GM19193 (cell line): ENCODE results near the gene MRE11.

Experiments
- POLR2A ChIP-seq: IDR thresholded peaks from 4 replicates; pipeline ENCODE4 v1.6.1; 2011; ENCODE audit not compliant: insufficient read depth, insufficient read length; ENCODE audit errors: extremely low read depth

The MRE11 gene

DNA sequence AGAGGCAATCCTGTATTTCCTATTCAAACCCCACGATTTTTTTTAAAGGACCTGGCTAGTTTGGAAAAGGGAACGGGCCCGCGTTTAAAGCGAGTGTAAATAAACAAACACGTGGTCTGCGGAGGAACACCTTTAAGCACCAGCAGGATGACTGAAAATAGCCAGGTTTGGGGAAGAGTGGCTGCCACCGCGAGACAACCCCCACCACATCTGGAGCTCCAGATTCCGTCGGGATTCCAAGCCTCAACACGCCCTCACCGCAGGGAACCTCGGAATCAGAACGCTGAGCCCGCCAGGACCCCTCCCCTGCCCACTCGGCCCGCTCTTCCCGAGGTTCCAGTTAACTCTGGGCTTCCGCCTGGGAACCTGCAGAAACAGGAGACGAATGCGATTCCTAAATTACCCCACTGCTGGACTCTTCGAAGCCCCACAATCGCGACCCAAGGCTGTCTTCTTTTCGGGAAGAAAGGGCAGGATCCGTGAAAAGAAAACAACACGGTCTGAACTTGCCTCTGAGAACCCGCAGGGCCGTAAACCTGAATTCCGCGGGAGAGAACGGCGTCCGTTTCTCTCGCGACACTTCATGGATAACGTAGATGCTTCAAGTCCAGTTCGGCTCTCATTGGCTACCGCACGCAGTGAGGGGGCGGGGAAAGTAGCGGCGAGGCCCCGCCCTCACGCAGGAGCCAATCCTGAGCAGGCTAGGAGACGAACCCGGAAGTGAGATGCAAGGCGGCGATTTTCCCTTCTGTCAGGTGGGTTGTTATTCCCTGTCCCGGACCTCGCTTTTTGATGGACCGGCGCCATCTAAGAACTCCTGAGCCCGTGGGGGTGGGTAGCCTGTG is at the start of gene MRE11, which contains the start of gene ANKRD49:
MRE11 (minus strand) TSS at position 564 of the 845 bp plus-strand sequence. CDS start 1,043 bp downstream, outside the sequence.
ANKRD49 (plus strand) TSS at position 704 of the 845 bp plus-strand sequence. CDS start 2,710 bp downstream, outside the sequence.
- TF ChIP-seq POLR2A, result peak; percentile 80

- TF ChIP-seq POLR2A, result no peak
Measured at GRCh38 chr11:94539420-94539819, 45.8 kb upstream of the MRE11 start.

- no peak for TF ChIP-seq POLR2A
Measured at GRCh38 chr11:94537031-94537600, 43.5 kb upstream of the MRE11 start.

DNA sequence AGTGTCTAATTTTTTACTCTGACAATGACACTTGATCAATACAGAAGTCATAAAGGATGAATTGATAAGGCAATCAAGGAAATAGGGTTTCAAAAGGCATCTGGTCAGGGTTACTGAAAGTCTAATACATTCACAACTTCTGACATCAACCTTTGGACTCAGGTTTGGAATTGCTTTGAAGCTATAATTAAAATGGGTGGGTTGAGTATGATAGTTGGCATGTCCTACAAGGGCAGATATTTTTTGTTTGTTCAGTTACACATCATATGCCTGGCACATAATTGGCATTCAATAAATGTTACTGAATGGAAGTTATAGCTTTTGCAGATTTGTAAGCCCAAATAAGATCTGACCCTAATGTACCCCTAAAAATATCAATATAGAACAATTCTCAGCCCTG is 42.7 kb upstream of the MRE11 start:
- TF ChIP-seq POLR2A, result no peak

GRCh38 chr11:94533696-94534630 is 40.3 kb upstream of the MRE11 start:
- no peak for TF ChIP-seq POLR2A

- TF ChIP-seq POLR2A, result no peak
Measured at GRCh38 chr11:94533206-94533605, 39.6 kb upstream of the MRE11 start.

GRCh38 chr11:94532211-94532610 is 38.6 kb upstream of the MRE11 start:
- no peak for TF ChIP-seq POLR2A

- no peak for TF ChIP-seq POLR2A
Measured at GRCh38 chr11:94528551-94528950, 34.9 kb upstream of the MRE11 start.

GRCh38 chr11:94526645-94527438 is 33.2 kb upstream of the MRE11 start:
- no peak for TF ChIP-seq POLR2A

GRCh38 chr11:94525546-94526324 is 32.1 kb upstream of the MRE11 start:
- TF ChIP-seq POLR2A, result no peak

DNA sequence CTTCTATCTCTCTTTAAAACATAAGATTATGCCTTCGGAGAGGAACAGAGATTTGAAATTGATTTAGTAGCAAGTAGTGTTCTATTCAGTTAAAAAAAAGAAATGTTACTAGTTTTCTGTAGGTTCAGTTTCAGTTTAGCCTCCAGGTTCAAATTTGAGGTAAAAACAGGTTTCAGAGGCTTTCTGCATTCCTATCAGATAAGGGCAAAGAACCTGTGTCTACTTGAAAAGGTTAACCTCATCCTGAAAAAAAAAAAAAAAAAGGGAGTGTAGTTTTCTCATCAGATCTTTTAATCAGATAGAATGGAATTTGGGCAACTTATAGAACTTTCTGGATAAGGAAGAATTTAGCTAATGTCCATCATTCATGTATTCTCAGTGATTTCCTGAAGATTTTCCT is 30.7 kb upstream of the MRE11 start:
- TF ChIP-seq POLR2A, result no peak

DNA sequence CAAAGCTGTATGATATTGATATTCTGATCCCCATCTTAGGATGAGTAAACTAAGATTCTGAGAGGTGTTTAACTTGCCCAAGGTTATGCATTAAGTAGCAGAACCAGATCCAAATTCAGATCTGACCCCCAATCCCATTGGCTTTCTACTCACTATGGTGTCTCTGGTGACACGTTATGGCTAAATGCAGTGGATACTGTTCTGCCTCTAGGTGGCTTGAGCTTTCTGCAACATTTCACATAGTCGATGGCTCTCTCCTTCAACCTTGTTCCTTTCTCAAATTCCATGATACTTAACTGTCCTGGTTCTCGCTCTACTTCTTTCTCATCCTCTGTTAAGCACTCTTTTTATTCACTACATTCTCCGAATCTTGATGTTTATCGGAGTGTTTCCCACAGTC is 28.0 kb upstream of the MRE11 start:
- TF ChIP-seq POLR2A, result no peak

- no peak for TF ChIP-seq POLR2A
Measured at GRCh38 chr11:94519478-94520084, 25.9 kb upstream of the MRE11 start.
